OCI-LY1 (cell line): Measurements from ENCODE around the gene IFT88.

Source experiments
- H2AFZ ChIP-seq: fragments of 200-600 bp; sonication (generic), shearing (Covaris generic); 2 replicates; pipeline ENCODE4 v1.6.0; 2014; ENCODE audit warnings: antibody characterized with exemption, mild to moderate bottlenecking, low read length
- H3F3A ChIP-seq: fragments of 200-600 bp; sonication (generic), shearing (Covaris generic); 2 replicates; pipeline ENCODE4 v1.6.0; 2014; ENCODE audit warnings: mild to moderate bottlenecking, antibody characterized with exemption, low read length, moderate library complexity; ENCODE audit not compliant: insufficient read depth
- H3K27ac ChIP-seq: fragments of 200-600 bp; sonication (generic); 2 replicates; pipeline ENCODE4 v1.5.1; 2014; ENCODE audit warnings: low read length, mixed run types, mild to moderate bottlenecking, low read depth; ENCODE audit not compliant: poor library complexity, severe bottlenecking
- H3K27me3 ChIP-seq: fragments of 200-600 bp; sonication (generic); 2 replicates; pipeline ENCODE4 v1.6.0; 2014; ENCODE audit warnings: antibody characterized with exemption, mild to moderate bottlenecking, low read length, moderate library complexity; ENCODE audit not compliant: insufficient read depth
- H3K36me3 ChIP-seq: fragments of 200-600 bp; sonication (generic); 2 replicates; pipeline ENCODE4 v1.6.1; 2014; ENCODE audit warnings: mild to moderate bottlenecking, antibody characterized with exemption, low read length, moderate library complexity, mixed read lengths; ENCODE audit not compliant: insufficient read depth
- H3K4me1 ChIP-seq: fragments of 200-600 bp; sonication (generic); 2 replicates; pipeline ENCODE4 v1.5.1; 2014; ENCODE audit warnings: mild to moderate bottlenecking, low read length, moderate library complexity; ENCODE audit not compliant: insufficient read depth, severe bottlenecking
- H3K4me2 ChIP-seq: fragments of 200-600 bp; sonication (generic), shearing (Covaris generic); 2 replicates; pipeline ENCODE4 v1.6.1; 2014; ENCODE audit warnings: low read length
- H3K4me3 ChIP-seq: fragments of 200-600 bp; sonication (generic); 2 replicates; pipeline ENCODE4 v1.5.1; 2014; ENCODE audit warnings: low read length, low read depth, mild to moderate bottlenecking, mixed read lengths; ENCODE audit not compliant: poor library complexity, severe bottlenecking
- H3K79me2 ChIP-seq: fragments of 200-600 bp; shearing (Covaris generic); 2 replicates; pipeline ENCODE4 v1.6.1; 2016; ENCODE audit warnings: mixed run types, low read length, mixed read lengths; ENCODE audit not compliant: insufficient read depth
- H3K9ac ChIP-seq: fragments of 200-600 bp; sonication (generic), shearing (Covaris generic); 2 replicates; pipeline ENCODE4 v1.6.1; 2014; ENCODE audit warnings: mild to moderate bottlenecking, low read length, mixed read lengths
- H3K9me2 ChIP-seq: fragments of 200-600 bp; sonication (generic), shearing (Covaris generic); 2 replicates; pipeline ENCODE4 v1.6.1; 2014; ENCODE audit warnings: low read depth, mild to moderate bottlenecking, low read length, mixed read lengths
- H3K9me3 ChIP-seq: fragments of 200-600 bp; shearing (Covaris generic); 2 replicates; pipeline ENCODE4 v1.6.1; 2014; ENCODE audit warnings: low read length, mixed read lengths
- H4K20me1 ChIP-seq: fragments of 200-600 bp; sonication (generic), shearing (Covaris generic); 2 replicates; pipeline ENCODE4 v1.6.0; 2016; ENCODE audit warnings: mild to moderate bottlenecking, low read length; ENCODE audit not compliant: insufficient read depth
- EZH2 ChIP-seq: fragments of 200-600 bp; sonication (generic), shearing (Covaris generic); IDR thresholded peaks from 2 replicates; pipeline ENCODE4 v1.8.0; 2017; ENCODE audit warnings: borderline replicate concordance, mixed run types, mild to moderate bottlenecking, antibody characterized with exemption, low read length, moderate library complexity, mixed read lengths
- TF ChIP-seq, protein P1 (sequence below): fragments of 200-600 bp; sonication (generic), shearing (Covaris generic); IDR thresholded peaks from 2 replicates; pipeline ENCODE4 v1.5.1; 2017; ENCODE audit warnings: mild to moderate bottlenecking, antibody characterized with exemption, low read length, moderate library complexity, mixed read lengths

The IFT88 gene

DNA sequence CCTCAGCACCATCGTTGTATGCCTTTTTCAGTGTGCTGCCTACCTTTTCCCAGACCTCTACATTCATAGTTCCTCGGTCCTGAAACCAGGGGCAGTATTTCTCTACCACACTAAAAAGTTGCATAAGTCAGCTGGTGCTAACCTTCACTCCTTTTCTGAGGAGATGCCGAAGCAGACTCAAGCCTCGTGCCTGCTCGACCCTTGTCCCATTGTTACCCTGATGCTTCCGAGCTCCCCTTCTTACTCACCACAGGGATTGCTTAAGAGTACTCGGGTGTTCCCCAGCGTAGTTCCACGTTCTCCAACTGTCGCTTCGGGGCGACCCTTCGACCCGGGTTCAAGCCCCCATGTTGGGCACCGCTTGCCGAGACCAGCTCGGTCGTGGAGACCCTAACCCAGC lies 117.6 kb downstream of the IFT88 start:
- Histone ChIP-seq H3K9ac (no peak overlapping the region), H3K4me3 (no peak overlapping the region), H3F3A (no peaks in the 10 kb centered on the region), H3K4me1 (no peaks in the 10 kb centered on the region), H4K20me1 (no peaks in the 10 kb centered on the region), H3K9me3 (no peaks in the 10 kb centered on the region), H3K27me3 (no peaks in the 10 kb centered on the region), H2AFZ (no peak overlapping the region), H3K79me2 (no peaks in the 10 kb centered on the region), H3K4me2 (no peak overlapping the region), H3K9me2 (no peaks in the 10 kb centered on the region), H3K27ac (no peak overlapping the region), H3K36me3 (no peaks in the 10 kb centered on the region)
- no peak for TF ChIP-seq EZH2
- TF ChIP-seq, protein P1, sequence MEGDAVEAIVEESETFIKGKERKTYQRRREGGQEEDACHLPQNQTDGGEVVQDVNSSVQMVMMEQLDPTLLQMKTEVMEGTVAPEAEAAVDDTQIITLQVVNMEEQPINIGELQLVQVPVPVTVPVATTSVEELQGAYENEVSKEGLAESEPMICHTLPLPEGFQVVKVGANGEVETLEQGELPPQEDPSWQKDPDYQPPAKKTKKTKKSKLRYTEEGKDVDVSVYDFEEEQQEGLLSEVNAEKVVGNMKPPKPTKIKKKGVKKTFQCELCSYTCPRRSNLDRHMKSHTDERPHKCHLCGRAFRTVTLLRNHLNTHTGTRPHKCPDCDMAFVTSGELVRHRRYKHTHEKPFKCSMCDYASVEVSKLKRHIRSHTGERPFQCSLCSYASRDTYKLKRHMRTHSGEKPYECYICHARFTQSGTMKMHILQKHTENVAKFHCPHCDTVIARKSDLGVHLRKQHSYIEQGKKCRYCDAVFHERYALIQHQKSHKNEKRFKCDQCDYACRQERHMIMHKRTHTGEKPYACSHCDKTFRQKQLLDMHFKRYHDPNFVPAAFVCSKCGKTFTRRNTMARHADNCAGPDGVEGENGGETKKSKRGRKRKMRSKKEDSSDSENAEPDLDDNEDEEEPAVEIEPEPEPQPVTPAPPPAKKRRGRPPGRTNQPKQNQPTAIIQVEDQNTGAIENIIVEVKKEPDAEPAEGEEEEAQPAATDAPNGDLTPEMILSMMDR: no peak

DNA sequence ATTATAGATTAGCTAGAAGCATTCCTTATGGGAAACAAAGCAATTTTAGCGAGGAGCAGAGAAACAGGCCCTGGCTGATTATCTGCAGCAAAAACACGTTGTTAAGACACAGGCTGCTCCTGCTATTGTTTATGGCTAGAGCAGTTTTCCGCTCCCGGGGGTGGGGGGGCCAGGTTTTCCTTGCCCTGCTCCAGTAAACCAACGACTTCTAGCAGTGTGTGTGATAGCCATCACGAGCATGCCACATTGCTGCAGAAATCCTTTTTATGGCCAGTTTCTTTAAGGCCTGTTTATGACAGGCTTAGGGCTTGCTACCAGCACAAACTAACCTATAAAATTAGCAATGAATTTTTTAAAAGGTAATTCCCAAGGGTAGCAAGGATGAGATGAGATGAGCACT lies 118.1 kb downstream of the IFT88 start:
- H3K4me1 ChIP-seq: no peaks in the 10 kb centered on the region
- H3K9me3 ChIP-seq: no peaks in the 10 kb centered on the region
- H3K4me2 ChIP-seq: no peak overlapping the region
- H3F3A ChIP-seq: no peaks in the 10 kb centered on the region
- H3K36me3 ChIP-seq: no peaks in the 10 kb centered on the region
- H3K27me3 ChIP-seq: no peaks in the 10 kb centered on the region
- no peak overlapping the region for H3K4me3 ChIP-seq
- TF ChIP-seq, protein P1: no peak
- no peak for TF ChIP-seq EZH2
- H2AFZ ChIP-seq: no peak overlapping the region
- H4K20me1 ChIP-seq: no peaks in the 10 kb centered on the region
- H3K27ac ChIP-seq: no peak overlapping the region
- H3K79me2 ChIP-seq: no peaks in the 10 kb centered on the region
- H3K9me2 ChIP-seq: no peaks in the 10 kb centered on the region
- H3K9ac ChIP-seq: no peak overlapping the region

DNA sequence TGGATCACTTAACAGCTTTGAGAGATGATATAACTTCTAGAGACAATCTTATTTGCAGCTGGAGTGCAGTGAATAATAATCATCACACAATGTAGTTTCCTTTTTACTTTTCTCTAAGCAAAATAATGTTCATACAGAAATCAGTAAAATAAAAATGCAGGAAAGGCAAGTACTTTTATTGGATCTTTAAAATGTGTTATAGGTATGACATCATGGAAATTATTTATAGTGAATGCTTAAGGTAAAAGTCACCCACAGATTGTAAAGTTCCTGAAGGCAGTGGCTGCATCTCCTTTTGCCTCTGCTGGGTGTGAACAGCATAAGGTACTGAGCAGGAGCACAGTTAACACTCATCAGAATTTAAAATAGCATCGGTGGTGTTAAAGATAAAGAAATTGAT lies 119.2 kb downstream of the IFT88 start:
- H3K9ac ChIP-seq: no peak overlapping the region
- no peaks in the 10 kb centered on the region for H3K36me3 ChIP-seq
- no peak for TF ChIP-seq EZH2
- no peaks in the 10 kb centered on the region for H3K27me3 ChIP-seq
- no peaks in the 10 kb centered on the region for H3K79me2 ChIP-seq
- no peak overlapping the region for H3K27ac ChIP-seq
- H3K9me3 ChIP-seq: no peaks in the 10 kb centered on the region
- H4K20me1 ChIP-seq: no peaks in the 10 kb centered on the region
- no peaks in the 10 kb centered on the region for H3F3A ChIP-seq
- no peak overlapping the region for H2AFZ ChIP-seq
- H3K4me2 ChIP-seq: no peak overlapping the region
- H3K9me2 ChIP-seq: no peaks in the 10 kb centered on the region
- H3K4me1 ChIP-seq: no peaks in the 10 kb centered on the region
- no peak overlapping the region for H3K4me3 ChIP-seq

DNA sequence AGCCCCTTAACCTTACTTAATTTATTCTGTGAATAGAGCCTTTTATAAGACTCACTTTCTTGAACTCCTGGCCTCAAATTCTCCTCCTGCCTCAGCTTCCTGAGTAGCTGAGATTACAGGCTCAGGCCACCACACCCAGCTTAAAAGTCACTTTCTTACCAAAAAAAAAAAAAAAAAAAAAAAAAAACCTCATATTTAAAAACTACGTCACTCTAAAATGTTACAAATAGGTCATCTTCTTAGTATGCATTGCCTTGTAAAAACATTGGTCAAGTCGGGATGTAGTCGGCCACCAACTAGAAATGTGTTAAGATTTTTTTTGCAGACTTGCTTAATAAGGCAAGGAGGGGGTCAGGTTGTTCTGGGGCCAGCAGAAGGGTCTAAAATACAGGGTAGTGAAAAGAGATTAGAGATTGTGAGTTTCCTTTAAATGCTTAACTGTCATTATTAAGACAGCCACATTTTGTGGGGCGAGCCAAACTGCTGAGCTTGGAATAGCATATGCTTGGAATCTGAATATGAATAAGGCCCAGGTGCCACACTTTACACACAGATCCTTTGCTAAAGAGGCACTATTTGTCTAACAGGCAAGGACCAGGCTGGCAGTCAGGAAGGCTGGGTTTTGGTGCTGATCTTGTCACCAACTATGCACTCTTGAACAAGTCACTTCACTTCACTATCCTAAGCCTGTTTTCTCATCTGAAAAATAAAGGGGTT lies 120.1 kb downstream of the IFT88 start:
- Histone ChIP-seq H3K9me2 (no peaks in the 10 kb centered on the region), H2AFZ (no peak overlapping the region), H3K36me3 (no peaks in the 10 kb centered on the region)

More for the DNA sequence above, 120.1 kb downstream of the IFT88 start:
- Histone ChIP-seq H4K20me1 (no peaks in the 10 kb centered on the region), H3K4me3 (no peak overlapping the region), H3F3A (no peaks in the 10 kb centered on the region), H3K4me2 (no peak overlapping the region), H3K79me2 (no peaks in the 10 kb centered on the region), H3K27ac (no peak overlapping the region), H3K9ac (no peak overlapping the region), H3K9me3 (no peaks in the 10 kb centered on the region), H3K4me1 (no peaks in the 10 kb centered on the region), H3K27me3 (no peaks in the 10 kb centered on the region)
- TF ChIP-seq, protein P1: no peak
- TF ChIP-seq EZH2: no peak
